Measurements from ENCODE around the gene ZNF462.

ZNF462 gene

DNA sequence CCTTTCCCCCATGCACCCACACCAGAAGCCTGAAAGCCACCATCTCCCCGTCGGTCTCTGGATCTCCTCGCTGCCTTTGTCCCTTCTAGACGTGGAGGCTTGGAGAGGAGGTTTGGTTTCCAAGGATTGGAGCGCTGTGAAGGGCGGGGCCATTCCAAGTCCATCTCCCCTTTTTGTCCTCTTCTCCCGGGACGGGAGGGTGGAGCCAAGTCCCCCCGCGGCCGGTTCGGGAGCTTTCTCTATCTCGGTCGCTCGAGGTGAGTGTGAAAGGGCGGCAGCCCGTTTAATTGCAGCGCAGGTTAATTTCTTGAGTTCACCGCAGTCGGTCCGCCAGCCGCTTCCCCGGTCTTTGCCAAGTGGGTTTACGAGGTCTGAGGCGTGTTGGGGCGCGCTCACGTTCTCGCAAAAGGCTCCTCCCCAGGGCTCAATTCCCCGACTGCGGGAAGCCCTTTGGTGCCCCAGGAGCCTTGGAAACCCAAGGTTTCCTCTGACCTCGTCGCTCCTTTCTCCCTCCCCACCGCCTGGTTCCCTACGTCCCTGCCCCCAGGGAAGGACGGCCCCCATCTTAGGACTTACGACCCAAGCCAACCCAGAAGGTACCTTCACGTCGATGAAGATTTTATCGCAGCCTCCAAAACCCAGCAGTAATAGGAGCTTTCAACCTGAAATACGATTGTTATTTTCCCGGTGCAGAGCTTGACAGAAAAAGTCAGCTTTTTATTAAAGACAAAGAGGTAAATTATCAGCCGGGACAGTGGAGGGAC lies 2.8 kb upstream of the ZNF462 start:
- peaks cover 19% of the 10 kb centered on the region for H3K4me1 Mint-ChIP-seq
- peak overlapping the region; percentile 64 for H3K4me3 Mint-ChIP-seq

DNA sequence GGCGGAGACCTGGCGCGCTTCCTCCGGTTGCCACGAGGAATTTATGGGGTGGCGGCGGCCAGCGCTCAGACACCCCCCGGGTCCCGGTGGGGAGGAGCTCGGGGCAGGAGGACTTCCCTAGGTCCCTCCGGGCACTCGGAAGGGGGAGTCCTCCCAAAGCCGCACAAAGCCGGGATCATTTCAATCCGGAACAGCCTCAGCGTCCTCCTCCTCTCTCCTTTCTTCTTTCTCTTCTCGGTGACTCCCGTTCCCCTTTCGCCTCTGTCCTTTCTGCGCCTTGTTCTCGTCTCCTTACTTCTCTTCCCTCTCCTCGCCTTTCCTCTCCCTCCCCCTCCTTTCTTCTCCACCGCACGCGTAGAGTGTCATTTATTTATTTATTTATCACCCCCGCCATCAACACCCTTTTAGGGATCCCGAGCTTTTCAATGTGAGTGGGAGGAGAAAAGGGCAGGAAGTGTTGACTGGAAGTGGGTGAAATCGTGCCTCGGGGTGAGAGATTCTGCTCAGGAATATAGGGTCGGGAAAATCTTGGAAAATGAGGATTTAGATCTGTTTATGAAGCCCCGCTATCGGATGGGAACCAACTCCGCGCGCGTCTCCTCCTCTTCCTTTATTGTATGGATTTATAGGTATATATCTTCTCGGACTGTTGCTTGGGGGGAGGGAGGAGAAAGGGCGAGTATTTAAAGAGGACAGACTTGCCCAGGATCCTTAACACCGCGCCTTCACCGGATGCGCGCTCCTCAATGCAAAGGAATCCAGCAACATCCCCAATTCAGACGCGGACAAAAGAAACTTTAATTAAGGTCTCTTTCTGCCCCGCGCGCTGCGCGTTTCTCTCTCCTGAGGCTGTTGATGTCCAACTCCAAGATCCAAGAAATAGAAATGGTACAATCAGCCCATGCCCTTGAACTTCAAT lies 2.0 kb upstream of the ZNF462 start:
- H3K4me1 Mint-ChIP-seq: peaks cover 19% of the 10 kb centered on the region
- ATAC-seq: no peak
- no peak for DNase-seq (ENCODE audit: low spot score in 2 of 2)
- H3K27ac Mint-ChIP-seq: no peak overlapping the region
- H3K36me3 Mint-ChIP-seq: no peaks in the 10 kb centered on the region
- H3K4me3 Mint-ChIP-seq: peak overlapping the region; percentile 64
- H3K9me3 Mint-ChIP-seq: peaks cover 5% of the 10 kb centered on the region

More for the DNA sequence above, 2.8 kb upstream of the ZNF462 start:
- H3K27ac Mint-ChIP-seq: no peak overlapping the region
- no peak for DNase-seq (ENCODE audit: low spot score in 2 of 2)
- no peaks in the 10 kb centered on the region for H3K36me3 Mint-ChIP-seq
- peaks cover 5% of the 10 kb centered on the region for H3K9me3 Mint-ChIP-seq
- no peak for ATAC-seq

DNA sequence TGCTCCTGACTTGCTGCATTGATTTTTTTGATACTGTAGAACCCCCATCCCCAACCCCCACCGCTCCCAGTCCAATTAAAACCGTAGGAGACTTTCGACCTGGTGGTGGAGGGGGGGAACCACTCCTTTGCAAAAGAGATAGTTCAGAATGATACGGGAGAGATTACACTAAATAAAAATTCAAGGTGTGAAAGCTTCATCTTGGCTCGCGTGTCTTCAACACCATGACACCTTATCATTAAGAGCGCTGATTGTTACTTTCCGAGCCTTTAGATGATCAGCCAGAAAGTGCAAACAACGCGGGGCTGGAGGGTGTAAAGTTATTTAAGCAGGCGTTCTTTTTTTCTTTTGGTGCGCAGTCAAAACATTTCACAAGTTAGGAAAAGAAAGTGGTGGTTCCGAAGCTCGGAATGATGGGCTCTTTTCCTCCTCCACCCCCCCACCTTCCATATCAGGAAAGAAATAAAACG lies 1.3 kb upstream of the ZNF462 start:
- H3K27ac Mint-ChIP-seq: no peak overlapping the region
- peaks cover 5% of the 10 kb centered on the region for H3K9me3 Mint-ChIP-seq
- peak overlapping the region; percentile 64 for H3K4me3 Mint-ChIP-seq
- ATAC-seq (no peak), DNase-seq (ENCODE audit: low spot score in 2 of 2) (no peak)
- no peaks in the 10 kb centered on the region for H3K36me3 Mint-ChIP-seq
- H3K4me1 Mint-ChIP-seq: peaks cover 19% of the 10 kb centered on the region

DNA sequence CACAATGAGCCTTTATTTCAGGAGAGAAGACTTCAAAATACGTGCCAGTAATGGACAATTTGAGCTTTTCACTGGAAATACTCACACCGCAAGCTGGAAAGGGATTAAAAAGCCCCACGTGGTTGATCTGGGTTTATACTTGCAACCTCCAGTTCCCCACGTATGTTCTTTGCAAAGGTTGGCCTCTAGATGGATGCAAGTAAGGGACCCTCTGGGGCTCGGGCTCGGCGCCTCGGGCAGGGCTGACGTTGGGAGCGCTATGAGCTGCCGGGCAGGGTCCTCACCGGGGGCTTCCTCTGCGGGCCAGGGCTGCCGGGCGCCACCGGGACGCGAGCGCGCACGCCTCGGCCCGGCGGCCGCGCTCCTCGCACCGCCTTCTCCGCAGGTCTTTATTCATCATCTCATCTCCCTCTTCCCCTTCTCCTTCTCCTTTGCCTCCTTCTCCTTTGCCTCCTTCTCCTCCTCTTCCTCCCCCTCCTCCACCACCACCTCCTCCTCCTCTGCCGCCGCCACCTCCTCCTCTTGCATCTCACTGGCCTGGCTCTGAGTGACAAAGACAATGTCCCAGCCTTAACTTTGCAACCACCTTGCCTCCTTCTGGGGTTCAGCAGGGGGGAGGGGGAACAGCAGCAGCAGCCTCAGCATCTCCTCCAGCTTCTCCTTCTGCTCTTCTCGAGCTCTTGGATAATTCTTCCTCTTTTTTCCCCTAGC lies 701 bp upstream of the ZNF462 start:
- DNase-seq (ENCODE audit: low spot score in 2 of 2) (no peak), ATAC-seq (no peak)
- Mint-ChIP-seq H3K36me3 (no peaks in the 10 kb centered on the region), H3K4me1 (peaks cover 19% of the 10 kb centered on the region), H3K9me3 (peaks cover 5% of the 10 kb centered on the region), H3K27ac (no peak overlapping the region), H3K4me3 (peak overlapping the region; percentile 64)

DNA sequence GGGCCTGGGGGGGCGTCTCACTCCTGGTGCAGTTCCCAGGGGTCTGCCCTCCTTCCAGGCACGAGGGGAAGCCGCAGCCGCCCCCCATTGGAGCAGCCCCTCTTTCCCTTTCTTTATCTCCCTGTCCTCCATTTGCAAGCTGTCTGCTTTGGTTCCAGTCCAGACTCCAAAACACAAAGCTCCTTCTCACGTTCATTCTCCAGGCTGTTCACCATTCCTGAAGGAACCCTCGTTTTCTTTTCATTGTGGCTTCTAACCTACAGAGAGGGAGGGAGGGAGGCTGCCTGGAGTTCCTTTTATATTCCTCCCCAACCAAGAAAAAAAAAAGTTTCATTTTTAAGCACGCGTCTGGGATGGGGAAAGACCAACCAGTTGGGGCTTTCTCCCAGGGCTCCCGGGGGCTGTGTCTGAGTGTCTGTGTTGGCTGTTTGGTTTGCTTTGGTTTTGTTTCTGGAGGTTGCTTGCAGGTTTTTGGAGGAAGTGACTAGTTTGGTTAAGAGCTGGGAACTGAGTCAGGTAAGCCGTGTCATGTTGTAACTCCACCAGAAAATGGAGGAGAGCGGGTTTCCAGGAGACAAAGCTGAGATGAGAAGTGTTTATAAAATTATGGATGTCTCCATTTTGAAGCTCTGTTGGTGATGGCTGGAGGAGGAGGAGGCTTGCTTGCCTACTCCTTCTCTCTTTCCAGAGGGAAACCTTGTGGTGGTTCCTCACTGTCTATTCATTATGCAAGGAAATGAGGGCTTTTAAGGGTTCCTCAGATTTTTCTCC lies 1.6 kb downstream of the ZNF462 start:
- no peaks in the 10 kb centered on the region for H3K36me3 Mint-ChIP-seq
- peak overlapping the region; percentile 36 for H3K27ac Mint-ChIP-seq
- H3K4me1 Mint-ChIP-seq: peaks cover 19% of the 10 kb centered on the region
- peak overlapping the region; percentile 64 for H3K4me3 Mint-ChIP-seq
- ATAC-seq: peak; percentile 33
- H3K9me3 Mint-ChIP-seq: peaks cover 11% of the 10 kb centered on the region
- DNase-seq (ENCODE audit: low spot score in 2 of 2): no peak

DNA sequence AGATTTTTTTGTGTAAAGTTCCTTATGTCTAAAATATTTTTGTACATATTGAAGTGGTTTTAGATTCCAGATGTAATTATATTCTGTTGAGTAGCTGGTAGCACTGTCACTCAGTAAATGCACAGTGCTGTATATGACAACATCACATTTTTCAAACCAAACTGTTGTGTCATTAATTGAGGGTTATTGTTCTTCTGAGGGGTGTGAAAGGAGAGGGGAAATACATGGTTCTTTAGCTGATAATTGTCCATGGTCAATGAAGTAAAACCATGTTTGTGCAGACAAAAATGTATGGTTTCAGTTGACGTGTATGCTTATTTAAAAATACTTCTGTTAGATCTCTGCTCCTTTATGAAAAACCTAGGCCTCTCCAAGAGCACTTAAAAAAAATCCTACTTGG lies 3.3 kb downstream of the ZNF462 start:
- Mint-ChIP-seq H3K36me3 (no peaks in the 10 kb centered on the region), H3K4me3 (no peak overlapping the region), H3K9me3 (peaks cover 13% of the 10 kb centered on the region), H3K4me1 (peaks cover 14% of the 10 kb centered on the region), H3K27ac (no peak overlapping the region)
- DNase-seq (ENCODE audit: low spot score in 2 of 2): no peak
- ATAC-seq: no peak

DNA sequence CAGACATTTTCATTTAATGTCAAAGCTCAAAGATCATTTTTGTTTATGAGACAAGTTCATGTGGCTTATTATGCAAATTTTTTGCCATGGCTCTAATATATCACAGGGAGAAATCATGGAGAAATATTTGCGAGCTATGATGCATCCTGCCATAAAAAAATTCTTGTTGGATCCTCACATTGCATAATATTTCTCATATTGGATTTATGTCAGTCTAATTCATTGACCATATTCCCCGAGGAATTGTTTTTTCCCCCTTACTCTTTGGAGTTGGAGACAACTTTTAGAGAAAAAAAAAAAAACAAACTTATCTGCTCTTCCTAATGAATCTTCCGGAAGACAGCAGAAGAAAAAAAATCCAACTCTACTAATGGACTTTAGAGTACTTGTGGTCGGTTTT lies 4.3 kb downstream of the ZNF462 start:
- H3K36me3 Mint-ChIP-seq: no peaks in the 10 kb centered on the region

DNA sequence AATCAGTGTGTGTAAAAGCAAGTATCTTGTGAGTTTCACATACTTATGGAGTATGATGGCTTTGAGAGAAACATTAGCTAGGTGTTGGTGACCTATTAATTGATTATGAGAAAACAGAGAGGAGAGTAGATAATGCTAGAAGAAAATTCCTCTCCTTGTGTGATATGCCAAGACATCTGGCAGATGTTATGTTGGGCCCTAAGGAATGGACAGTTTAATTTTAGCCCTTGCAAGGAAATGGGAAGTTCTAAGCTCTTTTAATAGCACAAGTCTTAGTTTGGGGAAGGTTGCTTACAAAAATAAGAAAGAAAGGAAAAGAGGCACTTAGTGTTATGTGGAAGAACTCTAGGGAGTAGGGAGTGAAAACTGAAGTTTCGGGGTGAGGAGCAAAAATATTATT lies 5.1 kb downstream of the ZNF462 start:
- no peak overlapping the region for H3K4me3 Mint-ChIP-seq
- no peak for ATAC-seq

More for the DNA sequence above, 4.3 kb downstream of the ZNF462 start:
- no peak overlapping the region for H3K4me3 Mint-ChIP-seq
- H3K4me1 Mint-ChIP-seq: peaks cover 12% of the 10 kb centered on the region
- peaks cover 14% of the 10 kb centered on the region for H3K9me3 Mint-ChIP-seq
- DNase-seq (ENCODE audit: low spot score in 2 of 2) (no peak), ATAC-seq (no peak)
- H3K27ac Mint-ChIP-seq: no peak overlapping the region

DNA sequence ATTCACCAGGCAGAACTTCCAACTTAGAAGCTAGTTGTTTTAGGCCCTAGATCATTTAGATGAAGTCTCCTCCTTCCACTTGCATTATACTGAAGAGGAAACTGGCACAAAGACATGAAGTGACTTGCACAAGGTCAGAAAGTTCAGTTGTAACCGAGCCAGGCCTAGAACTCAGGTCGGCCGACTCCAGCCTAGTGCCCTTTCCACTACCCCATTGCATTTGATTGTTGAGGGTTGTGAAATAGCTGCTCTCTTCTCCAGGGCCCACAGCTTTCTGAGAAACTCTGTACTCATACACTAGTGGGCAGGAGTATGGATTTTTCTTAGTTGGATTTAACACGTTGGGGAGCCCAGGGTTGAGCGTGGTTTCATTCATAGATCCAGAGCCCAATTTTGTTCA lies 5.6 kb downstream of the ZNF462 start:
- no peak for DNase-seq (ENCODE audit: low spot score in 2 of 2)
- no peak overlapping the region for H3K27ac Mint-ChIP-seq
- peaks cover 8% of the 10 kb centered on the region for H3K4me1 Mint-ChIP-seq
- no peak overlapping the region for H3K4me3 Mint-ChIP-seq
- H3K9me3 Mint-ChIP-seq: peaks cover 10% of the 10 kb centered on the region
- ATAC-seq: no peak
- no peaks in the 10 kb centered on the region for H3K36me3 Mint-ChIP-seq

More for the DNA sequence above, 5.1 kb downstream of the ZNF462 start:
- H3K9me3 Mint-ChIP-seq: peaks cover 12% of the 10 kb centered on the region
- H3K27ac Mint-ChIP-seq: no peak overlapping the region
- DNase-seq (ENCODE audit: low spot score in 2 of 2): no peak
- H3K36me3 Mint-ChIP-seq: no peaks in the 10 kb centered on the region
- peaks cover 12% of the 10 kb centered on the region for H3K4me1 Mint-ChIP-seq

DNA sequence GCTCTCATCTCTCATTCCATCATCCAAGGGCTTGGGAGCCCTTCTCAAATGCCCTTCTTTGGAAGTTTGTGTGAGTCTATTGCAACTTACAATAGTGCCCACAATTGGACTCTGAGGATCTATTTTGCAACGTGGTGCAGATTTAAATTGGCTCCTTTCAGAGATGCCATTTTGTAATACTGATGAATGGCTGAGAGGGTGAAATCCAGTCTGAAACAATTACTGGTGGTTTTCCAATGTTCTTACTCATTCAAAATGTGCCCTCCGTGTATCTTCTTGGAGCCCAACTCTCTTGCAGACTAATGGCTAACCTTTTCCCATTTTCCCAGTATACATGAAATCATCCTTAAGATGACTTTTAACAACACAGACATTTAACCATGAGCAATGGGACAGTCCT lies 6.1 kb downstream of the ZNF462 start:
- no peak overlapping the region for H3K27ac Mint-ChIP-seq
- ATAC-seq (no peak), DNase-seq (ENCODE audit: low spot score in 2 of 2) (no peak)
- peaks cover 9% of the 10 kb centered on the region for H3K9me3 Mint-ChIP-seq
- no peak overlapping the region for H3K4me3 Mint-ChIP-seq
- no peaks in the 10 kb centered on the region for H3K36me3 Mint-ChIP-seq
- peaks cover 6% of the 10 kb centered on the region for H3K4me1 Mint-ChIP-seq

DNA sequence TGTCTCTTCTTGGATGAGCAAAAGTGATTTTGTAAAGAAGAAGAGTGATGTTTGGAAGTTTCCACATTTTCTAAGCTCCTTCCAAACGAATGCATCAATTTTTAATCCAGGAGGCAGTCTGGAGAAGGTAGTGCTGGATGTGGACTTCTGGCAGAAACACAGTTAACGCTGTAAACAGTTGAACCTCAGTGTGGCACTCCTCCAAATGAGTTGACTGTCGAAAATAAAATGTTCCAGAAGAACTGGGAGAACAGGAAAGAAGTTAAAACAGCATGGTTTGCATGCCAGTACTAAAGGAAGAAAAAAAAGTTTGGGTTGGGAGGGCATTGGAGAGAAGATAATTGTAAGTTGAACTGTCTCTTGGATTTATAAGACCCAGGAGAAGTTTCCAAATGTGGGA lies 6.5 kb downstream of the ZNF462 start:
- DNase-seq (ENCODE audit: low spot score in 2 of 2) (no peak), ATAC-seq (no peak)
- H3K4me3 Mint-ChIP-seq: no peak overlapping the region
- no peak overlapping the region for H3K27ac Mint-ChIP-seq
- peaks cover 9% of the 10 kb centered on the region for H3K9me3 Mint-ChIP-seq
- no peaks in the 10 kb centered on the region for H3K36me3 Mint-ChIP-seq
- H3K4me1 Mint-ChIP-seq: peaks cover 4% of the 10 kb centered on the region

DNA sequence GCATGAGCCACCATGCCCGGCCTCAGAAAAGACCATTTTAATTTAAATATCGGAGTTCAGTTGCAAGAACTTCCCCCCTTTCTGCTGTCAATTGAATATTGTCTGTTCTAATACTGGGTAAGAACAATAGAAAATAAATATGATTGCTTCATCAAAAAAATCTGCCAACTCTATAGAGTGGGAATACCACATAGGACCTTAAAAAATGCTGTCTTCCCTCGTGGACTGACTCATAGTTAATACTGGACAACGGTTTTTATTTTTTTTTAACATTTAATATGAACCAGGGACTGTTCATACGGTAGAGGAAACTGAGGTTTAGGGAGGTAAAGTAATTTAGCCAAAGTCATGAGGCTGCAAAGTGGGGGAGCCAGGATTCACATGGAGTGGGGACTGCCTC lies 9.7 kb downstream of the ZNF462 start:
- H3K4me1 Mint-ChIP-seq: no peaks in the 10 kb centered on the region
- no peak for DNase-seq (ENCODE audit: low spot score in 2 of 2)
- peaks cover 9% of the 10 kb centered on the region for H3K9me3 Mint-ChIP-seq
- no peak overlapping the region for H3K4me3 Mint-ChIP-seq
- no peak for ATAC-seq
- no peak overlapping the region for H3K27ac Mint-ChIP-seq
- no peaks in the 10 kb centered on the region for H3K36me3 Mint-ChIP-seq

DNA sequence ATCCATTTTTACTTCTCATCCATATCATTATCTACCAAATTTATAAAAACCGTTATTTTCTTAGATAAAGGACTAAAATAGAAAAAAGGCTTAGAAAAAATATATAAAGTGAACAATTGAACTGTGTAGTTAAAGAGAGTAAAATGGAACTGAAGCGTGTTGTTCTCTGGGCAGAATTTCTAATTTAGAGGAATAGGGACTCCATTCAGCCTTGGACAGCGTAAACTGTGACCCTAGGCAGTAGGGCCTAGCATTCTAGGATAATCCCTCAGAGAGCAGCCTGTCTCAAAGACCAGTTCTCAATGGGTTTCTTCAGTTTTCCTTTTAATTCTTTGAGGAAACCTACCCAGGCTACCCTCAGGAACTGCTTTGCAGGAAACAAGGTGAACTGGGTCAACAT lies 11.1 kb downstream of the ZNF462 start:
- no peak for ATAC-seq
- Mint-ChIP-seq H3K9me3 (peaks cover 7% of the 10 kb centered on the region), H3K27ac (no peak overlapping the region), H3K4me3 (no peak overlapping the region), H3K36me3 (no peaks in the 10 kb centered on the region), H3K4me1 (no peaks in the 10 kb centered on the region)
- no peak for DNase-seq (ENCODE audit: low spot score in 2 of 2)

DNA sequence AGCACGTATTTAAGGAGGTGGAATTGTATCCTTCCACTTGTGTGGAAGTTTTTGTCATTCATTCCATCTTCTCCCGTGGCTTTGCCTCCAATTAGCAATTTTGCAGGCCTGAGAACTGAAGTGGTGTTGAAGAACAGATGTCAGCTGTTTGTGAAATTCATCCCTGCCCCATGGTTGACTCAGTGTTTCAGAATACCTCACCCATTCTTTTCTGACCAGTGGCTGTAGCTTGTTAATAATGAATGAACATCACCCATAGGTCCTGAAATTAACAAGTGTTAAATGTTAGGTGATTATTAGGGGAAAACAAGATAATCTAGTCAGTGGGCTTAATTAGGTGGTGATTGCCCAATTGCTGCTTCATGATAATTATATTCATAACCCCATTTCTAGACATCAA lies 11.7 kb downstream of the ZNF462 start:
- Mint-ChIP-seq H3K9me3 (peaks cover 3% of the 10 kb centered on the region), H3K4me1 (no peaks in the 10 kb centered on the region), H3K4me3 (no peak overlapping the region), H3K36me3 (no peaks in the 10 kb centered on the region), H3K27ac (no peak overlapping the region)
- no peak for ATAC-seq
- no peak for DNase-seq (ENCODE audit: low spot score in 2 of 2)

DNA sequence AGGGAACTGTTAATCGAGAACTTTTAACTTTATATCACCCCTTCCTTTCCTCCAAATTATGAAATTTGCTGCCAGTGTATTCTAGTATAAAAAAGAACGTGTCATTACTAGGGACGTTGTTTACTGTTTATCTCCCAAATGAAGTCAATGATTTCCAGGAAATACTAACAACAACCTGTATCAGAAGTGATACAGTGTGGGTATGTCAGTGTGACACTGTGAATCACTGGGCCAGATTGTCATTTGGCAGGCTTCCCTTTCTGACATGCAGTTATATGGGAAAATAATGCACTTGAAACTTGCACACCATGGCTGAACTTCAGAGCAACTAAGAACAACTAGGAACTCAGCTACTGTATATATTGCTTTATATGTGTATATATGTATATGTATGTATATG lies 12.6 kb downstream of the ZNF462 start:
- no peak overlapping the region for H3K27ac Mint-ChIP-seq
- peaks cover 3% of the 10 kb centered on the region for H3K9me3 Mint-ChIP-seq
- no peaks in the 10 kb centered on the region for H3K36me3 Mint-ChIP-seq
- H3K4me1 Mint-ChIP-seq: no peaks in the 10 kb centered on the region
- ATAC-seq: peak; percentile 47
- no peak overlapping the region for H3K4me3 Mint-ChIP-seq
- no peak for DNase-seq (ENCODE audit: low spot score in 2 of 2)
